GM19324 (cell line): ENCODE results near the gene TSHZ3.

Source experiments
- ATAC-seq: cut with Tn5 transposase; IDR thresholded peaks from one replicate; pipeline ENCODE4 v1.9.1; 2021; ENCODE audit warnings: mild to moderate bottlenecking, moderate library complexity; ENCODE audit not compliant: unreplicated experiment, low FRiP score

Gene TSHZ3

GRCh38 chr19:31315652-31316051 is 33.6 kb downstream of the TSHZ3 start:
- no peak for ATAC-seq

- ATAC-seq, result no peak
Observed at GRCh38 chr19:31314849-31315629, 34.2 kb downstream of the TSHZ3 start.

GRCh38 chr19:31314156-31314555 is 35.1 kb downstream of the TSHZ3 start:
- no peak for ATAC-seq

DNA sequence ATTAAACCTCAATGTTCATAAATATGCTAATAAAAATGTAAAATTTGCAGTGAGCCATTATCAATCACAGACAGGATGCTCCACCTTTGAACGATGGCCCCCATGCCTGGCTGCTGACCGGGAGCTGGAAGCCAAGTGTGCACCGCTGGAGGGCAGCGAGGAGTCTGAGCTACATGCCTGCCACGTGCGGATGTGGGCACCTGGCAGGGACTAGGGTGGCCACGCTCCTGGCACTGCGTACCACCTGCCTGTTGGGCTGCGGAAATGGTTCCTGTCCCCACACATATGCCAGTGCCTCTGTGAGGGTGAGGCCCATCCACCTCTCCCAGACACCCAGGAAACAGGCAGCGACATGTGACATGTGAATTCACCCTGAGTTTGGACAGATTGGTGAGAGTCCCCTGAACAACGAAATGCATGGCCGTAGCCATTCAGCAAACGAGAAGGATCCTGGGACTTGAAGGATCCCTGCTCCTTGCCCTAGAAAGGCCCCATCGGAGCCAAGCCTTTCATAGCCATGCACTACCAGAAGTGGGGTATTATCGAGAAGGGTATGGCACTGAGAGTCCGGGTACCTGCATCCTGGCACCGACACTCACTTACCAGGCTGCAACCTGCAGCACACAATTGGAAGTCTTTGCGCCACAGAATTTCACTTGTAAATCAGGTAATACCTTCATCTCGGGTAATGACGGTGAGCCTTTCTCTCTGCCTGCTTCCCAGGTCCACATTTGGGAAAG is 35.8 kb downstream of the TSHZ3 start:
- ATAC-seq, result no peak

GRCh38 chr19:31312677-31313244 is 36.5 kb downstream of the TSHZ3 start:
- ATAC-seq, result no peak

DNA sequence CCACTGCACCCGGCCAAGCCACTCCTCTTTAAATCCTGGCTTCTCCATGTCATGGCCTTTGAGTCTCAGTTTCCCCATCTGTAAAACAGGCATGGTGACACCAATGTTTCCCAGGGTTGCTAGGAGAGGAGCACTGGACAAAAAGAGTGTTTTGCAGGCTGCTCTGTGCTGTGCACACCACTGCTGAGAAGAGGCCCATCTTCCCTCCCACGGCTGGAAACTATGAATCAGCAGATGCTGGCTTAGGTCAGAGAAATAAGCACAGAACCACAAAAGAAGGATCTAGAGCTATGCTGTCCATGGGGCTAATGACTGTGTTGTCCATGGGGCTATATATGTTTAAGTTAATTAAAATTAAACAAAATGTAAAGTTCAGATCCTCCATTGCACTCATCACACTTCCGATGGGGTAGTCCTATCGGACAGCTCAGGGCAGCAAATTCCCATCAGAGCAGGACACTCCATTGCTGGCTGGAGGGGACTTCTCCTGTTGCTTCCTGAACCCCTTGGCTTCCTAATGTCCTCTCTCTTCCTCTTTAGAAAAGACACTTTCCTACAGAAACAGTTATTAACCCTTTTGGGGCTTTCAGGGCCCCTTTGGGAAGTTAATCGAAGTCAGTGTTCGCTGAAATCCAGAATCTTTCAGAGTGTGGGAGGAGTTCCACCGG is 37.1 kb downstream of the TSHZ3 start:
- ATAC-seq, result no peak

- no peak for ATAC-seq
Observed at GRCh38 chr19:31310432-31311133, 38.7 kb downstream of the TSHZ3 start.

GRCh38 chr19:31308781-31309180 is 40.5 kb downstream of the TSHZ3 start:
- no peak for ATAC-seq

DNA sequence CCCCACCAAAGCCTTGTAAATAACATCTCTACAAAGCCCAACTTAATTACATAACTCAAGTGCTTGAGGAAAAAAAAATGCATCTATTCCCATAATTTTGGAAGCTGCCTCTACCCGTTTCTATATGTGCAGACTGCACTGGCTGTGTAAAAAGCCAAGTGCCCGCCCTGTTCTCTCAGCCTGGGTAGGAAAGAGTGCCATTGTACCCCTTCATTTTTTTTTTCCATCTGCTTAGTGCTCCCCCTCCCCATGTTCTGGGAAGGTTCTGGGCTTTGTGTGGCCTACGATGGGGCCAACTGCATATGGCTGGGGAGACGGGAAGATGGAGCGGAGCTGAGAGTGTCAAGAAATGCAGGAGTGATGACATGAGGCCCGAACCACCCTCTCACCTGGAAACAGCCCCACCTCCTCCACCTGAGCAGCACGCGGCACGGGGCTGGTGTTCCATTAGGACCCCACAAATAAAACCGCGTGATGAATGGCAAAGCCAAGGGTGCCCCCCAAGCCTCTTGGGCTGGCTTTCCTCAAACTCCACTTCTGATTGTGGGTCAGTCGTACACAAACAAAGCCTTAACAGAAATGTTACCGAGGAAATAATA is 42.1 kb downstream of the TSHZ3 start:
- ATAC-seq, result no peak

DNA sequence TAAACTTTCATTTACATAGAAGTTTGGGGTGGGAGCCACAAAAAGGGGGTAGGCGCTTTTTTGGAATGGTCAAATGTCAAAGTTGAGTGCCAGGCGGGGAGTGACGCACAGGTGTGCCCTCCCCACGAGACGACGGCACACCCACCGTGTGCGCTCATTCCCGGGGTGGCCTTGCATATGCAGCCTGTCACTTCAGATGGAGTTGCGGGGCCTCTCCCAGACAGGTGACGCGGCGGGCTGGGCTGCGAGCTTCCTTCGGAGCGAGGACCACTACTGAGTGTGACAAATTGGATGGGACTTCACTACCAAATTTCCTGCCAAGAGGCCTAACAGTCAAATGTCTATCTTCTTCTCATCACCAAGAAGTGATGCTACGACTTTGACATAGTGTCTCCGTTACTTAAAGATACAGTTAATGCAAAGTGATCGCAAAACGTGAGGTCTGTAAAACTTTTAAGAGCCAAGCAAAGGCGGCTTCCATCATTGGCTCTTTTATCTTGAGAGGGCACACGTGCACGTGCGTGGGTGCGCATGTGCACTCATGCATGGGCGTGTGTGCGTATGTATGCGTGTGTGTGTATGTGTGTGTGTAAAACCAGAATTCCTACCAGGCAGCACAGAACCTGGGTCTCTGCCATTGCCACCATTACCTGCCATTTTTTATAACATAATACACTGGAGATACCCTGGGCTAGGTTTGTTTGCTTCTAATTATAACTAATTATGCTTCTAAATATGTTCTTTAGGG is 43.1 kb downstream of the TSHZ3 start:
- ATAC-seq, result no peak

- no peak for ATAC-seq
Observed at GRCh38 chr19:31304831-31305312, 44.4 kb downstream of the TSHZ3 start.

GRCh38 chr19:31303262-31303815 is 45.9 kb downstream of the TSHZ3 start:
- no peak for ATAC-seq

DNA sequence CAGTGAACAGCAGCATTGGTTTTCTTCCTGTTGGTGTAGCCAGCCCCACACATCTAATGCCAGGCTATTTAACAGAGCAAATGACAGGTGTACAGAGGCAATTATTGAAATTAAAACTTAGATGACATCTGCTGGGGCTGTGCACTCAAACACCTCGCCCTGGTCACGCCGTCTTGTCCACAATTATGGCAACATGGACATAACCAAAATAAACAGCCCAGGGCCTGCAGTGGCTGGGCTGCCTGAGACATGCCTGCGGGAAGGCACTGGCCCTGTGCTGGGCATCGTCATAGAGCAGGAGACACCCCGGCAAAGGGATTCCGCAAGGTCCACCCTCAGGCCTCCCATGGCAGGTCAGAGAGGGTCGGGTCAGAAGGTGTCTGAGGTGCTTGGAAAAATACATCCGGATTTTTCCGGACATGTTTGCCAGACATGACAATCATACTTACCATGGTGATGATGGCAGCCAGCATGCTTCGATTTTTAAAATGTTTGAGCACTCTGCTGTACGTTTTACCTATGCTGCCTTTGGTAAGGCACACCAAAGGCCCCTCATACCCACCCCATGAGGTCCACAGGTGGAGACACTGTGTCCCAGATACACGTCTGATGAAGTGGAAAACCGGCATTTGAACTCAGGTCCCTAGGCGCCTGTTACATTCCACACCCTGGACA is 47.8 kb downstream of the TSHZ3 start:
- ATAC-seq, result no peak

GRCh38 chr19:31300422-31300821 is 48.8 kb downstream of the TSHZ3 start:
- ATAC-seq, result no peak

DNA sequence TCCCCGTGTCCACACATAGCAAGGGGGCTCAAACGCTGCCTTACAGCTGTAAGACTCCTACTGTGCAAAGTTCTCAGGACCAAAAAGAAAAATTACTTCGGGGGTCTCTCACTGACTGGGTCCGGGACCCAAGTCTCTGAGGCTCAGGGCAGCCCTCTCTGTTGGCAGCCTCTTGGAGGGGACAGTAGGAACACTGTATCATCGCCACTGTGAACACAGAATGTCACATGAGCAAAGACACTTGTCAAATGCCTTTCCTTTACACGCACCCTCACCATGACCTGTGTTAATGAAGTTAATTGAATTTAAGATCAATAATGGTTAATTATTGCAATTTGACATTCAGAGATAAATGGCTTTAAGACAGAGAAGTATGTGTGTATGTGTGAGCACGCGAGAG is 49.6 kb downstream of the TSHZ3 start:
- ATAC-seq, result no peak

- no peak for ATAC-seq
Observed at GRCh38 chr19:31297991-31298390, 51.2 kb downstream of the TSHZ3 start.

GRCh38 chr19:31296741-31297390 is 52.4 kb downstream of the TSHZ3 start:
- ATAC-seq, result no peak

DNA sequence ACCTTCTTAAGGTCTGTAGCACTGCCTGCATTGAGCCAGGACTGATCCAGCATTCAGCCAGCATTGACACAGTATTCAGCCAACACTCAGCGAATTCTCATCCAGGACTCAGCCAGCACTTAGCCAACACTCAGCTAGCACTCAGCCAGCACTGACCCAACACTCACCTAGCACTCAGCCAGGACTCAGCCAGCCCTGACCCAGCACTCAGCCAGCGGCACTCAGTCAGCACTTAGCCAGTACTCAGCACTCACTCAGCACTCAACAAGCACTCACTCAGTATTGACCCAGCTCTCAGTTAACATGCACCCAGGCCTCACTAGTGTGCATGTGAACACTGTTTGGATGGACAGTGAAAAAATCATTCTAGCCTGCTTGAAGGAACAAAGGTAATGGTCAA is 55.0 kb downstream of the TSHZ3 start:
- no peak for ATAC-seq
